Stimulated activated naive CD8-positive, alpha-beta T cell treated with anti-CD3 and anti-CD28 coated beads, Interleukin-15, Interleukin-2, amounts not matched to agents 100 U/mL and 50 U/mL, for 24 hours (primary cell): ENCODE results near the gene SLC24A3.

Experiments used
- ATAC-seq: fragments of 150-1000 bp; cut with Tn5 transposase; one replicate; pipeline ENCODE4 v1.10.0; 2021
- DNase-seq: peaks from one replicate; pipeline ENCODE4 v3.0.0; 2021

Gene SLC24A3

GRCh38 chr20:19272976-19273654, 60.7 kb downstream of the SLC24A3 start:
- ATAC-seq (no peak), DNase-seq (no peak)

DNA sequence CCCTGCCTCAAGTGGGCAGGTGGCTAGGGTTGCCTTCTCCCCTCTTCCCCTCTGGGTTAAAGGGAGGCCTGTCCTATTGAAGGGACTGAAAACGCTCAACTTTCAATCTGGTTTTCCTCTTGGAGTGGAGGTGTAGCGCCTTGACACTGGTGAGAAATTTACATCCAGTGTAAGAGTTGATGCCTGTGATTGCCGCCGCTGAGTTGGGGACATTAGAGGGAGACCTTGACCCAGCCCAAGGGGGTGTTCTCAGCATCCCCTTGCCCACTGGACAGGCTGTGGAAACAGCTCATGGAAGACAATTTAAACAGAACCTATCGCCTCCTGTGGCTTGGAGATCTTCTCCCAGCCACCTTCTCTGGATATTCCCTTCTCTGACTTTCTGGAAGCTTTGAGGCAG, 61.6 kb downstream of the SLC24A3 start:
- ATAC-seq (no peak), DNase-seq (no peak)

- no peak for ATAC-seq
- no peak for DNase-seq
Measured at GRCh38 chr20:19274412-19275015, 62.1 kb downstream of the SLC24A3 start.

GRCh38 chr20:19275038-19275629, 62.7 kb downstream of the SLC24A3 start:
- ATAC-seq = no peak
- DNase-seq = no peak

GRCh38 chr20:19275630-19276071, 63.2 kb downstream of the SLC24A3 start:
- ATAC-seq = no peak
- no peak for DNase-seq

DNA sequence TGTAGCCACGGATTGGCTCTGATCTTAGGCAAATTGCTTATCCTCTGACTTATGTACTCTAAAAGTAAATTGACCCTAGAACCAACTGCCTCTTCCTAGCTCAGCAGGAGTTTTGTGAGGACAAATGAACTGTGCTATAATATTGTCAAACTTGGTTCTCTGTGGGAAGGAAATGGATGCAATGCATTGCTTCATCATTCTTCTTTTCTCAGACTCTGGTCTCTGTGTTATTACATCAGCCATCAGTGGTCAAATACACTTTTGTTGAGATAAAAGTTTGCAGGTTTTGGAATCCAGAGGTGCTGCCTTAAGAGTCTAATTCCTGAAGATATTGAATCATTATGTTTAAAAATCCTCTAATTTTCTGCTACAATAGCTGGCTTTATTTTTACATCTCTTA, 64.9 kb downstream of the SLC24A3 start:
- ATAC-seq (no peak), DNase-seq (no peak)

DNA sequence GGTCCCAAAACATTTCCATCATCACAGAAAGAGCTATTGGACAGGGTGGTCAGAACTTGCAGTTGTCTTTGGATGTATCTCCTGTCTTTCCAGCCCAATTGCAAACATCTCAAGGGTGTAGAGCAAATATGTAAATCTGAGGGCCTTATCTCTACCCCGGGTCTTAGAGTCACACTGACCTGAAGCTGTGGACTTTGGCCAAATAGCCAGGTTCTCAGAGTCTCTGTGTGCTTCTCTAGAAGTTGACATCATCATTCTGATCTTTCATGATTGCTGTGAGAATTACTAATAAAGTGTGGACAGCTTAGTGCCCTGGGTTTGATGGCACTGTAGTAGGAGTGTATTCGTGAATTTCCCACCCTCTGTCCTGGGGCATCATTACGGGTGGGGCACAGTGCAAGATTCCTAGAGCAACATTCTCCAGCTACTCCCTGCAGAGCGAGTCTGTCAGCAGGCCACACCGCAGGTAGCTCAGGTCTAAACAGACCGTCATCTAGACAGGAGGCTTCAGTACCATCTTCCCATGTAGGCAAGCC, 71.1 kb downstream of the SLC24A3 start:
- ATAC-seq = no peak

DNA sequence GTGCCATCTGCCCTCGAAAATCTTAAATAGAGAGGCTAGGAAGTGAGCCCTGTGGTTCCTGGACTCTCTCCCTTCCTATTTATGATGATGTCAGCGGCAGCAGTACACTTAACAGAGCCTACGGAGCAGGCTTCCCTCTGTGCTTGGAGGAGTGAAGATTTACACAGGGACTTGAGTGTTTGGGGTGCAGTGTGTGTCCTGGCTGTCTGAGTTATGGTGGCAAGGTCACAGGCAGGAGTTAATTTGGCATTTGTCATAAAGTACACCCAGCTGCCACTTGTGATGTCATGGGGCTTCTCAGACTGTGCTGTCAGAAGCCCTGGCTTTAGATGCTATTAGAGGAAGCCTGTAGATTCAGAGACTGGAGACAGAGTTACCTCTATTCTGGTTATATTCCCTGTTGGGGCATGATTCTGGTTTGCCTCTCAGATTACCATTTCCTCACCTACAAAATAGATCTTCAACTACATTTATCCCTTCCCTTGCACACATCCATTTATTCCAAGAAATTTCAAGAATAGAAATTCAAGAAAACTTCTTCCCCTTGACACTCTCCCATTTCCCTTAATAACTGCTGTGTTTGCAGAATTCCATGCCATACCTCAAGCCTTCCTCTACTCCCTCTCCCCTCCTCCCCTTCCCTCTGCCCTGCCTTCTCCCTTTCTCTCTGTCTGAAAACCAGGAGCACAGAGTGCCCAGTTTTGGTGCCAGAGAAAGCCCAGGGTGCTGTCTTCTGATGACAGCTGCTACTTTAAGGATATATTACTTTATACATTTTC, 72.1 kb downstream of the SLC24A3 start:
- DNase-seq (no peak), ATAC-seq (no peak)

More for the DNA sequence above, 71.1 kb downstream of the SLC24A3 start:
- DNase-seq = no peak

DNA sequence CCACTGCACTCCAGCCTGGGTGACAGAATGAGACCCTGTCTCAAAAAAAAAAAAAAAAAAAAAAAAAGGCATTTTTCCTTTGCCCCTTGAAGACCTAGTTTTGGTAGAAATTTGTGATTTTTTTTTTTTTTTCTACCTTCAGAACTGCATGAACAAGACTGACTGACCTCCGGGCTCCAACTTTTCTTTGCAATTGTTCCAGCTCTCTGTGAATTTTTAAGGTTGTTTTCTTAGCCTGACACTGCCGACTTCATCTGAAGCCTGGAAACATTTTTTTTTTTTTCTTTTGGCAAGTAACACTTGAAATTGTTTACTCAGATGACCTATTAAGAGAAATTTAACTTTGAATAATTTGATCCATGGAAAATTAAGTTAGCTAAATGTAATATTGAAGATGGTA, 73.0 kb downstream of the SLC24A3 start:
- ATAC-seq = no peak
- DNase-seq = no peak

DNA sequence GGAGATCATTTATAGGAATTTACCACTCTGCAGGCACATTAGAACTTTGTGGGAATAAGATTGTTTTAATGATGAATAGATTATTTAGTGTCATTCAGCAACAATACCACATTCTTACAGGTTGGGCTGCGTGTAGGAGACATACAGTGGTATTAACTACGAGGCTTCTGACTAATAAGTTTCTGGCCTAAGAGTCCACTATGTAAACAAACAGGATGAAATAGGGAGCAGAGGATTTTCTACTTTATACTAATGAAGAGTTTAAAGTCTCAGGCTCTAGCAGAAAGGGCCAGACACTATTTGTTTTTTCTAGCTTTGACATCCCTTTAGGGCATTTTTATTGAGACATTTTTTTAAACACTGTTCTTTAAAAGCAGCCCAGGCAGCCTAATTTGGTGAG, 75.6 kb downstream of the SLC24A3 start:
- ATAC-seq = no peak
- no peak for DNase-seq

- DNase-seq (no peak), ATAC-seq (no peak)
Measured at GRCh38 chr20:19288636-19289035, 76.2 kb downstream of the SLC24A3 start.

GRCh38 chr20:19289451-19289850, 77.0 kb downstream of the SLC24A3 start:
- no peak for DNase-seq
- ATAC-seq = no peak

DNA sequence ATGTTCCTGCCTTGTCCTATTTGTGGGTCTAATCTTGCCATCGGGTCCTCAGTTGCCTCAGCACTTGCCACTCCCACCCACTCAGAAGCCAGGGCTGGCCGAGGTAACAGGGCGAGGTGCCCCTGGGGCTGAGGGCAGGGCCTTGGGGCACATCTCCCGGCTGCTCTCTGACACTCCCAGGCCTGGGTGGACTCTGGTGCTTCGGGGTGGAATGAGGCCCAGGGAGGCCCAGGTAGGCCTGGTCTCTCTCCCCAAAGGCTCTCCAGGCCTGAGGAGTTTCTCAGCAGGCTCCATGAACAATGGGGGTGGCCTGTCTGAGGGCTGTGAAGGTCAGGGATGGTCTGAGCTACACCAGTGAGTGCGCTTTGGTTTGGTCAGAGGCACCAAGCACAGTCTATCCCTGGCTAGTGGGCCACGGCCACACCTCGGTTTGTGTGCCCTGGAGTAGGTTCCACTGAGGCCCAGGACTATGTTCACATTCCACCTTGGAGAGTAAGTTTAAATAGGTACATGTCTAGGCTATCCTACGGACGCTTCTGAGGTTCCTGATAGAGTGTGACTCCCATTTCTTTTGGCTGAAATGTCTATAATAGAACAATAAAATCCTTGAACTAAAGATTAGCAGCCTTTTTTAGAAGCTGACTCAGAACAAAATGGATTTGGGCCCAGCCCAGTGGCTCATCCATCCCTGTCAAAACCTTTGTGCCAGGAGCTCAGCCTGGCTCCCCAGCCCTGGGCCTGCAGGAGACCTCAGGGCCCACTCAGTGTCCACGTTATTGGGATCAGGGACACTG, 78.8 kb downstream of the SLC24A3 start:
- no peak for ATAC-seq
- DNase-seq = no peak

GRCh38 chr20:19291818-19292132, 79.3 kb downstream of the SLC24A3 start:
- ATAC-seq (no peak), DNase-seq (no peak)

GRCh38 chr20:19292254-19292653, 79.8 kb downstream of the SLC24A3 start:
- DNase-seq (no peak), ATAC-seq (no peak)

DNA sequence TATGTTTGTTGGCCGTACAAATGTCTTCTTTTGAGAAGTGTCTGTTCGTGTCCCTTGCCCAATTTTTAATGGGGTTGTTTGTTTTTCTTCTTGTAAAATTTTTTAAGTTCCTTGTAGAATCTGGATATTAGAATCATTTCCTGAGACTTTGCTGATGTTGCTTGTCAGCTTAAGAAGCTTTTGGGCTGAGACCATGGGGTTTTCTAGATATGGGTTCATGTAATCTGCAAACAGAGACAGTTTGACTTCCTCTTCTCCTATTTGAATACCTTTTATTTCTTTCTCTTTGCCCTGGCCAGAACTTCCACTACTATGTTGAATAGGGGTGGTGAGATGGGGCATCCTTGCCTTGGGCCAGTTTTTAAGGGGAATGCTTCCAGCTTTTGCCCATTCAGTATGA, 82.6 kb downstream of the SLC24A3 start:
- no peak for DNase-seq
- ATAC-seq = no peak

- DNase-seq (no peak), ATAC-seq (no peak)
Measured at GRCh38 chr20:19298652-19299051, 86.2 kb downstream of the SLC24A3 start.

GRCh38 chr20:19300395-19300794, 88.0 kb downstream of the SLC24A3 start:
- DNase-seq = no peak

GRCh38 chr20:19301142-19301541, 88.7 kb downstream of the SLC24A3 start:
- DNase-seq = no peak
- no peak for ATAC-seq

More at GRCh38 chr20:19300395-19300794, 88.0 kb downstream of the SLC24A3 start:
- no peak for ATAC-seq

DNA sequence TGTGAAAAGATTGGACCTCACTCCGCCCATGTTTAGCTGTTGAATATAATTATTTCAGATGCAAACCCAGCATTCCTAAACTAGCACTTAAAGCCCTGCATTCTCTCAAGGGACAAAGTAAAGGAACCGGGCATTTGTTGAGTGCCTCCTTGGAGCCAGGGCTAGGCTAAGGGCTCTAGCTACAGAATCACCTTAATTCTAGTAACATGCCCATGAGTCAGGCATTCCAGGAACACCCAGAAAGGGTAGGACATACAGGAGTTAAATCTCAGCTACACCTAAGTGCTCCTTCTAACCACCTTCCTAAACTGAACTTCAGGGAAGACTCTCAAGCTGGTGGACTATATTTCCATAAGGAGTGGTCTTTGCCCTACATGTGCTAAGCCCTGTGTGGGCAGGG, 89.4 kb downstream of the SLC24A3 start:
- DNase-seq = no peak
- ATAC-seq = no peak

DNA sequence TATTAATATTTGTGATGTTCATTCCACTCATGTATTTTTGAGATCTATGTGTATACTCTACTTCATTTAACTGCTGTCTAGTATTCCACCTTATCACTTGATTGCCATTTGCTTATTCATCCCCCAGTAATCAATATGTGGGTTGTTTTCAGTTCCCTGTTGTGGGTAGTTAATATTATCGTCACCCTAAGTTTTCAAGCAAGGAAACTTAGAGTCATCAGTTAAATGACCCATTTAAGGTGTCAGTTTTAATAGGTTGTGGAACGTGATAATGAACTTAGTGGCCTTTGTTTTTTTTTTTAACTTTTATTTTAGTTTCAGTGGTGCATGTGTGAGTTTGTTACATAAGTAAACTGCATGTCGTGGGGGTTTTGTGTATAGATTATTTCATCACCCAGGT, 90.3 kb downstream of the SLC24A3 start:
- no peak for DNase-seq
- ATAC-seq = no peak

DNA sequence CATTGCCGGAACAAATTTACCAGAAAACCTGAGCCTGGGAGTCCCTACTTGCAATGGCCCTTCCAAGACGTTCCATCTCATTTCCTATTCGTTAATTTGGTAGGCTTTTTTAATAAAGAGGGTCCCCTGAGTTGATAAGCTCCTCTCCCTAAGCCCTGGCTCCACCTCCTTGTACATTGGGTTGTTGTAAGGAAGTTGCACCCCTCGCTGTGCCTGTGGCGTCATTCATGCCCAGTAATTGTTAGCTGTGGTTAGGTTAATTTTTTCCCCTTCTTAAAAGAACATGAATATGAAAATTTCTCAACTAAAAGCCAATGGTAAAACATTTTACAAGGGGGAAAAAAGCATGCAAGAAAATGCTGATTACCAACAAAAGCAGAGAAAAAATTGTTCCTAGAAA, 91.9 kb downstream of the SLC24A3 start:
- DNase-seq (no peak), ATAC-seq (no peak)
